Heart right ventricle (tissue), 16 donors: ENCODE data around the gene SUSD4. TPM values are rescaled to one million over a fixed set of nuclear protein-coding genes. Genes with fewer than 3 reads are reported as not detected.
A peak's percentile ranks its signal among the peaks of the same experiment; 100 is the strongest.

Experiments
- ATAC-seq, 8 donors: fragments of 200-7000 bp; cut with Tn5 transposase; one replicate each; pipeline ENCODE4 v1.9.1; 2020; ENCODE audit warnings: mild to moderate bottlenecking in 8 of 8, moderate library complexity in 8 of 8, moderate number of reproducible peaks in 1 of 8
- DNase-seq, 2 donors: peaks; one replicate each; pipeline ENCODE4 v3.0.0-alpha.2; 2020
- H3K27ac ChIP-seq, 10 donors: fragments of 200-600 bp; sonication (generic) in 2 of 10; one replicate each; pipeline versions ENCODE4 v1.5.0 to v1.8.0; 2020 to 2022; ENCODE audit warnings: mild to moderate bottlenecking in 3 of 10
- H3K27me3 ChIP-seq, 7 donors: fragments of 200-600 bp; one replicate each; pipeline ENCODE4 v1.8.0; 2021 to 2022; ENCODE audit warnings: mild to moderate bottlenecking in 2 of 7
- H3K36me3 ChIP-seq, 9 donors: fragments of 200-600 bp; sonication (generic) in 1 of 9; one replicate each; pipeline versions ENCODE4 v1.5.0 to v1.8.0; 2020 to 2022; ENCODE audit warnings: mild to moderate bottlenecking in 2 of 9
- H3K4me1 ChIP-seq, 9 donors: fragments of 200-600 bp; sonication (generic) in 1 of 9; one replicate each; pipeline versions ENCODE4 v1.5.0 to v1.8.0; 2020 to 2022; ENCODE audit warnings: mild to moderate bottlenecking in 4 of 9
- H3K4me3 ChIP-seq, 10 donors: fragments of 200-600 bp; sonication (generic) in 2 of 10; one replicate each; pipeline versions ENCODE4 v1.5.0 to v1.8.0; 2020 to 2022; ENCODE audit warnings: mild to moderate bottlenecking in 7 of 10, moderate library complexity in 2 of 10
- H3K9me3 ChIP-seq, 11 donors: fragments of 200-600 bp in 10 of 11; sonication (generic) in 2 of 11; one replicate each; pipeline versions ENCODE4 v1.5.0 to v1.8.0; 2013 to 2022; ENCODE audit warnings: mild to moderate bottlenecking in 2 of 11, control low read depth in 1 of 11, moderate library complexity in 1 of 11
- WGBS, 2 donors: extraction: QIAGEN DNeasy Blood & Tissue Kit; methylation state at CpG; one replicate each; pipeline ENCODE4 v1.1.7; 2013; ENCODE audit warnings: inconsistent platforms in 1 of 2; 5-methylcytosine and 5-hydroxymethylcytosine counted together
- intact Hi-C, 10 donors: fragments of 100-400 bp; cut with DNase I; formaldehyde crosslinking; loops; one replicate each; pipeline versions ENCODE4 v1.11.1 to v1.14.2; 2022
- polyA plus RNA-seq, 2 donors: library from polyadenylated mRNA; stranded (reverse); fragments of 200-250 nt; gene quantifications; one replicate each; pipeline ENCODE4 v1.2.3, GENCODE V29; 2013
- total RNA-seq, 10 donors: library from RNA; stranded (reverse); fragmentation: NEBNext Ultra II Directional in 3 of 10; extraction: Animal tissue kit (Norgen Biotek cat#: 25700) in 3 of 10; gene quantifications; one replicate each; pipeline versions ENCODE4 v1.2.1 to v1.2.4, GENCODE V29; 2021 to 2023
- TF ChIP-seq, protein P1 (sequence below), 9 donors: fragments of 200-600 bp; sonication (generic) in 2 of 9; IDR thresholded peaks; one replicate each; pipeline versions ENCODE4 v1.5.0 to v1.8.0; 2021 to 2022; ENCODE audit warnings: antibody characterized with exemption in 9 of 9, mild to moderate bottlenecking in 5 of 9, moderate library complexity in 1 of 9
- donor health status: Arrhythmogenic right ventricular cardiomyopathy.
- donor health status: ischemic (EF 13 %, LVEDD 7.1; RV severe dilation, severe dysfunction).
- donor health status: healthy with polysubstance abuse.
- donor health status: DM: no; HTN: yes; CAD: no.
- donor health status: DM: no; HTN: no; CAD: no.
- donor health status: ischemic (EF 25% LVEDD 6.9; RV normal size, moderate dysfunction).
- donor health status: ischemic (EF 25% LVEDD 5.7; RV mildly dilated, moderate dysfunction).
- donor health status: healthy.
- donor health status: DM: yes; HTN: yes; CAD: no.
- donor health status: Ischemic cardiomyopathy.
- donor health status: ischemic (EF 35%, LVEDD 5.7; RV mildly dilated, moderate dysfunction).
- donor health status: nonischemic (EF 11% LVEDD 7.7; RV severe dilation, severe dysfunction).
- donor health status: DM: yes; HTN: yes; CAD: no.
- donor health status: PGD.
- donor health status: ischemic (EF 29% LVEDD 5.4; RV normal size, mild dysfunction).
- donor health status: nonischemic (EF 23%, LVEDD 6.1; RV moderate dilation, normal function).

The SUSD4 gene
- total and polyA plus RNA-seq, 12 donors, result 0.99 to 36.5 (median 6.2) TPM

DNA sequence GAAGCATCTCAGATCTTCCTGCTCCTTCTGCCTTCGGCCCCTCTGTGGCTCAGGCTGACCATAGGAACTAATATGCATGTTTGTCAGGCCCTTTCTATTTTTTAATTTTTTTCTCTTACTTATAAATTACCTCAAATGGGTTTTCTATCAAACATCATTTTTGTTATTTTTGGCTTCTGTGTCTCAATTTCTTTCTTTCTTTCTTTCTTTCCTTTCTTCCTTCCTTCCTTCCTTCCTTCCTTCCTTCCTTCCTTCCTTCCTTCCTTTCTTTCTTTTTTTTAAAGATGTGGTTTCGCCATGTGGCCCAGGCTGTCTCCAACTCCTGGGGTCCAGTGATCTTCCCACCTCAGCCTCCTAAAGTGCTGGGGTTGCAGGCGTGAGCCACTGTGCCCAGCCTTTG lies 184.7 kb downstream of the SUSD4 start:
- H3K9me3 ChIP-seq, result no peaks in the 10 kb centered on the region
- H3K4me1 ChIP-seq, result peaks cover 0 to 65% (median 10%) of the 10 kb centered on the region in 9 donors
- no peak for ATAC-seq
- 92 to 93% methylated on average over 3 of the region's 3 CpGs for WGBS, 2 donors
- H3K27ac ChIP-seq, result peak overlapping the region in 1 of 10 donors; percentile 62
- no peak for DNase-seq
- intact Hi-C loops, result loop anchor here in 1 of 10 donors (5.0 kb wide), 1 partner anchor 503 kb away; no protein-coding TSS in a partner anchor
- H3K27me3 ChIP-seq, result no peaks in the 10 kb centered on the region
- H3K4me3 ChIP-seq, result no peak overlapping the region
- TF ChIP-seq, protein P1, sequence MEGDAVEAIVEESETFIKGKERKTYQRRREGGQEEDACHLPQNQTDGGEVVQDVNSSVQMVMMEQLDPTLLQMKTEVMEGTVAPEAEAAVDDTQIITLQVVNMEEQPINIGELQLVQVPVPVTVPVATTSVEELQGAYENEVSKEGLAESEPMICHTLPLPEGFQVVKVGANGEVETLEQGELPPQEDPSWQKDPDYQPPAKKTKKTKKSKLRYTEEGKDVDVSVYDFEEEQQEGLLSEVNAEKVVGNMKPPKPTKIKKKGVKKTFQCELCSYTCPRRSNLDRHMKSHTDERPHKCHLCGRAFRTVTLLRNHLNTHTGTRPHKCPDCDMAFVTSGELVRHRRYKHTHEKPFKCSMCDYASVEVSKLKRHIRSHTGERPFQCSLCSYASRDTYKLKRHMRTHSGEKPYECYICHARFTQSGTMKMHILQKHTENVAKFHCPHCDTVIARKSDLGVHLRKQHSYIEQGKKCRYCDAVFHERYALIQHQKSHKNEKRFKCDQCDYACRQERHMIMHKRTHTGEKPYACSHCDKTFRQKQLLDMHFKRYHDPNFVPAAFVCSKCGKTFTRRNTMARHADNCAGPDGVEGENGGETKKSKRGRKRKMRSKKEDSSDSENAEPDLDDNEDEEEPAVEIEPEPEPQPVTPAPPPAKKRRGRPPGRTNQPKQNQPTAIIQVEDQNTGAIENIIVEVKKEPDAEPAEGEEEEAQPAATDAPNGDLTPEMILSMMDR (IDR thresholded peaks at IDR 0.05), result no peak
- H3K36me3 ChIP-seq, result no peaks in the 10 kb centered on the region

DNA sequence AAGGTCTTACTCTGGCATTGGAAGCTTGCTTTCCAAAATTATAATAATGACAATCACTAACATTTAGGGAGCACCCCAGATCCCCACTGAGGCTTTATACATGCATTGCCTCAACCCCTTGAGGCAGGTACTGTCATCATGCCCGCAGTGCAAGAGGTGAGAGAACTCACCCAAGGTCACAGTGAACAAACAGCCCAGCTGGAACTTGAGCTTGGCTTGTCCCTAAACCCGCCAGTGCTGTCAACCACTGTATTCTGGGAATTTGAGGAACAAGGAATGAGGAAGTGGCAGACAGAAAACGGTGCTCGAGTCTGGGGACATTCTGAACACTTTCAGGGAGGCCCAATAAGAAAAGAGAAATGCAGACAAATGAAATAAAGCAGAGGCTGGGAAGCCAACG lies 186.3 kb downstream of the SUSD4 start:
- no peaks in the 10 kb centered on the region for H3K27me3 ChIP-seq
- TF ChIP-seq, protein P1 (IDR thresholded peaks at IDR 0.05), result no peak
- DNase-seq, result peak in 1 of 2 donors; percentile 15
- H3K27ac ChIP-seq, result peak overlapping the region in 3 of 10 donors; percentile 22 to 81 (median 25)
- no peaks in the 10 kb centered on the region for H3K9me3 ChIP-seq
- peaks cover 0 to 65% (median 10%) of the 10 kb centered on the region in 9 donors for H3K4me1 ChIP-seq
- intact Hi-C loops, result loop anchor here in 1 of 10 donors (5.0 kb wide), 1 partner anchor 505 kb away; no protein-coding TSS in a partner anchor
- no peaks in the 10 kb centered on the region for H3K36me3 ChIP-seq
- no peak overlapping the region for H3K4me3 ChIP-seq
- peak in 6 of 8 donors; percentile 14 to 65 (median 50) for ATAC-seq
- 45 to 50% methylated on average over 5 of the region's 5 CpGs for WGBS, 2 donors

DNA sequence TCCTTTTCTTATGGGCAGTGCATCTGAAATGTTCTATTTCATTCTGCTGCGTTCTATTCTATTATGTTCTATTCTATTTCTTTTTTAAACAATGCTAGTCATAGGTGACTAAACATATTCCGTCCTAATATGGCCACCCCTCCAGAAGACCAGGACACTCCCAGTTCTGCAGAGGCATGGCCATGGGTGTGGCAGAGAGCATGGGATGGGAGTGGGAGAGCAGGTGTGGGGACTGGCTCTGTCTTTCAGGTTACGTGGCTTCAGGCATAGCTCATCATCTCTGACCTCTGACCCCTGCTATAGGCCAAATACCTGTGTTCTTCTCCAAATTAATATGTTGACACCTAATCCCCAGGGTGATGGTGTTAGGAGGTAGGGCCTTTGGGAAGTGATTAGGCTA lies 187.5 kb downstream of the SUSD4 start:
- intact Hi-C loops, result loop anchor here in 1 of 10 donors (5.0 kb wide), 1 partner anchor 506 kb away; no protein-coding TSS in a partner anchor
- DNase-seq (no peak), ATAC-seq (no peak)
- Histone ChIP-seq H3K4me1 (peaks cover 0 to 63% (median 6%) of the 10 kb centered on the region in 9 donors), H3K4me3 (no peak overlapping the region), H3K9me3 (peaks cover 0 to 3% (median 0%) of the 10 kb centered on the region in 11 donors), H3K27me3 (no peaks in the 10 kb centered on the region), H3K36me3 (no peaks in the 10 kb centered on the region), H3K27ac (peak overlapping the region in 2 of 10 donors; percentile 22 to 81)
- TF ChIP-seq, protein P1 (IDR thresholded peaks at IDR 0.05), result no peak
- 90 to 98% methylated on average over 3 of the region's 3 CpGs for WGBS, 2 donors

DNA sequence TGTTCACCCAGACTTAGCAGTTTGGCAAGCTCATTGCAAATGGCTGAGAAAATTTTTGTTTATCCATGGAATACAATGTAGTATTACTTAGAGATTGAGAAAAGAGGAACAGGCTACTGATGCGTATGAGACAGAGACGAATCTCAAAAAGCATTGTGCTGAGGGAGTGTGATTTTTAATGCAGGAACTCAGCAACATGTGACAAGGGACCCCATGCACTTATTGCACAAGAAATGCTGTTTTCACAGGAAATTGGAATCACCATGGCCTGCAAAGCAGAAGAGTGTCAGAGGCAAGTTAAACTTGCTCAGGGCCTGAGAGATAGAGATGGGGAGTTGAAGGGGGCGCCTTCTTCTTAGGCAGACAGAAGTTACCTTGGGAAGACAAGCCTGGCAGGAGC lies 188.3 kb downstream of the SUSD4 start:
- Histone ChIP-seq H3K4me3 (no peak overlapping the region), H3K27me3 (no peaks in the 10 kb centered on the region), H3K9me3 (peaks cover 0 to 3% (median 0%) of the 10 kb centered on the region in 11 donors), H3K36me3 (no peaks in the 10 kb centered on the region), H3K4me1 (peaks cover 0 to 57% (median 0%) of the 10 kb centered on the region in 9 donors), H3K27ac (peak overlapping the region in 4 of 10 donors; percentile 8 to 81 (median 16))
- WGBS, 2 donors, result 79 to 80% methylated on average over 3 of the region's 3 CpGs
- intact Hi-C loops, result loop anchor here in 1 of 10 donors (5.0 kb wide), 1 partner anchor 507 kb away; no protein-coding TSS in a partner anchor
- DNase-seq (peak in 1 of 2 donors; percentile 27), ATAC-seq (peak; percentile 34 to 76 (median 61))
- TF ChIP-seq, protein P1 (IDR thresholded peaks at IDR 0.05), result no peak
